ENCODE results near the gene PRRX2. TPM values are rescaled to one million over a fixed set of nuclear protein-coding genes. Genes with fewer than 3 reads are reported as not detected.

The PRRX2 gene
- not detected in 2 replicates for total RNA-seq

- H3K27me3 Mint-ChIP-seq, result peaks cover 23% of the 10 kb centered on the region
- intact Hi-C loops (cut with micrococcal nuclease), result no loop called here
- peak; percentile 47 for ATAC-seq (ENCODE audit: low read depth)
- H3K4me3 Mint-ChIP-seq, result peak within 1 kb of the TSS; percentile 71
- H3K4me1 Mint-ChIP-seq, result peaks cover 7% of the 10 kb centered on the region
- POLR2A ChIA-PET, result no interaction called here
- no peak within 1 kb of the TSS for H3K27ac Mint-ChIP-seq
- H3K36me3 Mint-ChIP-seq (ENCODE audit: low read depth), result no peaks in the 10 kb centered on the region
- TF ChIP-seq CTCF (IDR thresholded peaks at IDR 0.05), result no peak
- CTCF ChIA-PET, result no interaction called here
- H3K9me3 Mint-ChIP-seq, result no peaks in the 10 kb centered on the region
- DNase-seq, result no peak
Observed at GRCh38 chr9:129665389-129665775, at the start of gene PRRX2. Gene PRRX2 (plus strand): TSS chr9:129665647. CDS start chr9:129665868, 221 bp downstream.

DNA sequence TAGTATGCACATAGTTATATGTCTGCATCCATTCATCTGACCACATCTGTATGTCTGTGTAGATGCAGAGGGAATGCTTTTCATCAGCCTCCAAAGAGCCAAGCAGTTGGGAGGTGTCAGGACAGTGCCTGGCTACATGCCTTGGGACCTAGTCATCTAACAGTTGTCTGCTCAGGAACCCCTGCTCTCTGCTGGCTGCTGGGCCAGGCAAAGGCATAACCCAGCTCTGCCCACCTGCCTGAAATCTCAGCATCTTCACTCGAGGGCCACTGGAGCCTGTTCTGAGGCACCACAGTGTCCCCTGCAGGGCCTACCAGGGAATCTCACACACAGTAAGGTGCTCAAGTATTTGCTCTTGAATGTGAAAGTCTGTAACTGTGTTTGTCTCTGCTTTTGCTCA is 48.3 kb upstream of the PRRX2 start:
- CTCF ChIA-PET, result no interaction called here
- no peak for ATAC-seq (ENCODE audit: low read depth)

DNA sequence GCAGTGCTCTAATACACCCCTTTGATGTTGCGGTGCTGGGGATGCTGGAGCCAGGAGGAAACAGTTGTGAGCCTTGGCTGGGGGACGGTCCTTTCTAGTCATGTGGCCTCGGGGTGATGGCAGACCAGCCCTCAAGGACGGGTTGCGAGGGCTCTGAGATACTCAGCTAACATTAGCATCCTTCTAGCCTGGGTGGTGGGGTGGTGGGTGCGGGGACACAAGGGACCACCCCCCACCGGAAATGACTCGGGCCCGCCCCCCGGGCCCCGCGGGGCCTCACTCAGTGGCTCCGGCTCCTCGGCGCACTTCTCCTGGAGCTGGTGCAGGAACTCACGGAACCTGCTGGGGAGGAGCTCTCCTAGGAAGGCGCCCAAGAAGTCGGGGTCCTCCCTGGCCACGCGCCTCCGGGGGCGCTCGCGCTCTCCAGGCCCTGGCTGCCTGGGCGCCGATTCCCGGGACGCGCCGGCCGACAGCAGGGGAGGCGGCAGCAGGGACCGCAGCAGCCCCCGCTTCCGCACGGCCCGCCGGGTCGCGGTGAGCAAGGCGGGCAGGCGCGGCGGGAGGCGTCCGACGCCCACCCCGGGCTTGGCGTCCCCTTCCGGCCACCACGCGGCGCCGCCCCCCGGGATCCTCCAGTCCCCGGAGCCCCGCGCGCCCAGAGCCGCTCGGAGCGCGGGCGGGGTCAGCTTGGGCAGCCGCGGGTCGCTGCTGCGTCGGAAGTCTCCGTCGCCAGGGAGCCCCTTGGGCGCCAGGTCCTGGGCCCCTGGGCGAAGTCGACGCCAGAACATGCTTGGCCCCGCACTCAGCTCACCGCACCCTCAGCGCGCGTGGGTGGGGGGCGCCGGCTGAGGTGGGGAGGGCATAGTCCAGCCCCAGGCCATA is 45.4 kb upstream of the PRRX2 start:
- CTCF ChIA-PET, result interaction anchor here (1.0 to 2.6 kb wide), 4 partner anchors 8 to 489 kb away, joined by 3 to 9 read pairs (median 6); no protein-coding TSS in a partner anchor
- H3K27ac Mint-ChIP-seq, result no peak overlapping the region
- peak overlapping the region; percentile 32 for H3K4me3 Mint-ChIP-seq
- no peaks in the 10 kb centered on the region for H3K36me3 Mint-ChIP-seq (ENCODE audit: low read depth)
- no peak for ATAC-seq (ENCODE audit: low read depth)
- intact Hi-C loops (cut with micrococcal nuclease), result no loop called here
- no peak for DNase-seq
- peaks cover 20% of the 10 kb centered on the region for H3K27me3 Mint-ChIP-seq
- no peak for TF ChIP-seq CTCF (IDR thresholded peaks at IDR 0.05)
- POLR2A ChIA-PET, result interaction anchor here (1.6 kb wide), 1 partner anchor 9 kb away, joined by 5 read pairs; no protein-coding TSS in a partner anchor
- H3K4me1 Mint-ChIP-seq, result peaks cover 18% of the 10 kb centered on the region
- no peaks in the 10 kb centered on the region for H3K9me3 Mint-ChIP-seq

More for the DNA sequence above, 48.3 kb upstream of the PRRX2 start:
- no peak for DNase-seq
- peaks cover 22% of the 10 kb centered on the region for H3K27me3 Mint-ChIP-seq
- H3K4me3 Mint-ChIP-seq, result no peak overlapping the region
- H3K36me3 Mint-ChIP-seq (ENCODE audit: low read depth), result no peaks in the 10 kb centered on the region
- peaks cover 7% of the 10 kb centered on the region for H3K4me1 Mint-ChIP-seq
- H3K27ac Mint-ChIP-seq, result no peak overlapping the region
- no peak for TF ChIP-seq CTCF (IDR thresholded peaks at IDR 0.05)
- POLR2A ChIA-PET, result no interaction called here
- no peaks in the 10 kb centered on the region for H3K9me3 Mint-ChIP-seq
- intact Hi-C loops (cut with micrococcal nuclease), result no loop called here

DNA sequence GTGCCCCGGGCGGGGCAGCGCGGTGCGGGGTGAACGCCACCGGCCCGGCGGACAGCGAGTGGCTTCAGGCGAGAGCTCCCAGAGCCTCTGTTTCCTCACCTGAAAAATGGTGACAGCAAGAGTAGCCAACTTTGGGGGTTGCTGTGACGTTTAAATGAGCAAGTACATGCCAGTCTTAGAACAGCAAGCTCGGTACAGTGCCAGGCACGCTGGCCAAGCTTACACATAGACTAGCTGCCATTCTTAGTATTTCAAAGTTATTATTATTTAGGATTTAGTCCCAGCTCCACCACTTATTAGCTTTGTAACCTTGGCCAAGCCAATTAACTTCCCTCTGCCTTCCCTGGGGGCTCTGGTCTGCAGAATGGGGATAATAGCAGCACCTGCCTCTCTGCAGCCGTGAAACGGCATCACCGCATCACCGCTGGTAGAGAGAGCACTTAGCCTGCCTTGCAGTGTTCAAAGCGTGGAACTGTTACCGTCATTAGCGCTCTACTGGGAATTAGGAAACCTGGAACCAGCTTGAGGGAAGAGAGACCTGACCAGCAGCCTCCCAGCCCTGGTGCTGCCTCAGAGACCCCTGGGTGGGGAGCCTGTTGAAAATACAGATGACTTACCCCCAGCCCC is 44.7 kb upstream of the PRRX2 start, which contains the start of gene C9orf50:
Gene C9orf50 (minus strand): TSS at position 433 of the 627 bp plus-strand sequence. CDS start 527 bp downstream, outside the sequence.
- Mint-ChIP-seq H3K36me3 (ENCODE audit: low read depth) (no peaks in the 10 kb centered on the region), H3K9me3 (no peaks in the 10 kb centered on the region), H3K4me1 (peaks cover 22% of the 10 kb centered on the region), H3K27me3 (peaks cover 20% of the 10 kb centered on the region), H3K4me3 (no peak within 1 kb of the TSS), H3K27ac (no peak within 1 kb of the TSS)
- no peak for TF ChIP-seq CTCF (IDR thresholded peaks at IDR 0.05)
- intact Hi-C loops (cut with micrococcal nuclease), result no loop called here
- ChIA-PET POLR2A (interaction anchor here (1.6 kb wide), 1 partner anchor 10 kb away, joined by 5 read pairs; no protein-coding TSS in a partner anchor), CTCF (interaction anchor here (1.0 to 2.6 kb wide), 4 partner anchors 9 to 489 kb away, joined by 3 to 9 read pairs (median 6); no protein-coding TSS in a partner anchor)
- no peak for DNase-seq
- ATAC-seq (ENCODE audit: low read depth), result no peak

DNA sequence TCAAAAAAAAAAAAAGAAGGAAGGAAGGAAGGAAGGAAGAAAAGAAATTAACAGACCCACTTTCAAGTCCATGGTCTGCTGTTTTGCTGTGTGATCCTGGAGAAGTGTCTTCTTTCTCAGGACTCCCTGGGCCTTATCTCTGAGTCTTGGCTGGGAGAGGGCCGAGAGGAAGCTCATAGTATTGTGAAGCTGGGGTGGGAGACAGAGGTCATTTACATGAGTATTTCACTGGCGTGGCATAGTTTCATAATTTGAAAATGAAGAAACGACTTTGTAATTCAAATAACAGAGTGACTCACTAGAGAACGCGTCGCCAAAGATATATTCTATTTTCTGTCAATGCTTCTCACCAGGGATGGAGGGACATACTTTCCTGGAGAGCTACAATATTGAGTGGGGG is 42.1 kb upstream of the PRRX2 start:
- intact Hi-C loops (cut with micrococcal nuclease), result no loop called here
- Mint-ChIP-seq H3K4me1 (peaks cover 41% of the 10 kb centered on the region), H3K27ac (no peak overlapping the region), H3K36me3 (ENCODE audit: low read depth) (peaks cover 11% of the 10 kb centered on the region), H3K4me3 (no peak overlapping the region), H3K27me3 (peaks cover 20% of the 10 kb centered on the region), H3K9me3 (no peaks in the 10 kb centered on the region)
- no peak for TF ChIP-seq CTCF (IDR thresholded peaks at IDR 0.05)
- POLR2A ChIA-PET, result interaction anchor here (0.6 to 4.6 kb wide), 5 partner anchors 322 to 493 kb away, joined by 3 to 62 read pairs (median 5); no protein-coding TSS in a partner anchor
- no peak for ATAC-seq (ENCODE audit: low read depth)
- DNase-seq, result no peak
- CTCF ChIA-PET, result interaction anchor here (1.8 to 4.3 kb wide), 5 partner anchors 10 to 497 kb away, joined by 7 to 72 read pairs (median 15); no protein-coding TSS in a partner anchor
